HG03460 (cell line): ENCODE data around the gene TMEM243.
"Not testable (repeated sequence)": the region's sequence is repeated elsewhere in the genome, so short reads cannot be mapped to it uniquely, and the experiment has no call there.

Experiments
- ATAC-seq: cut with Tn5 transposase; IDR thresholded peaks from one replicate; pipeline ENCODE4 v1.9.1; 2021; ENCODE audit not compliant: unreplicated experiment

The TMEM243 gene

DNA sequence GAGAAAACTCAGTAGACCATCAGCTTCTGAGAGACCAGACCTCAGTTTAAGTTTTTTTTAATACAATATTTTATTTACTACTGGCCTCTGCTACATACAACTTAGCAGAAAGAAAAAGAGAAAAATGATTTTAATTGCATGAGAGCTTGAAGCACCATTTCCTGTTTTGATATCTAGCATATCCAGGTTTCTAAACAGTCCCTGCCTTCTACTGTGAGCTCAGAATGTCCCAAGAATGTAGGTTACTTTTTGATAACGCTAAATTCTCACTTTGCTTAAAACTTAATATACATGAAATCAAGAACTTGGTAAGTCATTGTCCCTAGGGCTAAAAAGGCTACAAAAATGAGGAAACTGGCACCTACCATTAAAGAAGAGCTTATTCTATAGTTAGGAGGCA, 7.0 kb downstream of the TMEM243 start:
- ATAC-seq, result no peak

- no peak for ATAC-seq
Measured at GRCh38 chr7:87210506-87210905, 9.0 kb downstream of the TMEM243 start.

DNA sequence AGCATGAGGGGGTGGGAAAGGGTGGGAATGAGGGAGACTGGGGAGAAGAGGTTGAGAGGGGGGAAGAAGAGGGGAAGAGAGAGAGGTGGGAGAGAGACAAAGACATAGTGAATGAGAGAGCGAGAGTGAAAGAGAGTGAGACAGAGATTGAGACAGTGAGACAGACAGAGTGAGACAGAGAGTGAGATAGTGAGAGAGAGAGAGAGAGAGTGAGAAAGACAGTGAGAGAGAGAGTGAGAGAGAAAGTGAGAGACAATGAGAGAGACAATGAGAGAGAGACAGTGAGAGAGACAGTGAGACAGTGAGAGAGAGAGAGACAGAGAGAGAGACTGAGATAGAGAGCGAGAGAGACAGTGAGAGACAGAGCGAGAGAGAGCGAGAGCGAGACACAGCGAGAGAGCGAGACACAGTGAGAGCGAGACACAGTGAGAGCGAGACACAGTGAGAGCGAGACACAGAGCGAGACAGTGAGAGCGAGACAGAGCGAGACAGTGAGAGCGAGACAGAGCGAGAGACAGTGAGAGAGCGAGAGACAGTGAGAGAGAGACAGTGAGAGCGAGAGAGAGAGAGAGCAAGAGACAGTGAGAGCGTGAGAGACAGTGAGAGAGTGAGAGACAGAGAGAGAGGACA, 10.1 kb downstream of the TMEM243 start:
- no peak for ATAC-seq

DNA sequence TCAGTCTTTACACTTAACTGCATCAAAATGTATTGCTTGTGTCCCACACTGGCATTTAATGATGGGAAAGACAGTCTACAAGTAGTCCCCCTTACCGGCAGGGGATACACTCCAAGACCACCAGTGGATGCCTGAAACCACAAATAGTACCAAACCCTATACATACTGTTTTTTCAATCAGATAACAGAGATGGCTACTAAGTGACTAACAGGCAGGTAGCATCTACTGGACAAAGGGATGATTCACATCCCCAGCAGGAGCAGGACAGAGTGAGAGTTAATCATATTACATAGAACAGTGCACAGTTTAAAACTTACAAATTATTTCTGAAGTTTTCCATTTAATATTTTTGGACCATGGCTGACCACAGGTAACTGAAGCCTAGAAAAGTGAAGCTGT, 13.2 kb downstream of the TMEM243 start:
- no peak for ATAC-seq

- not testable (repeated sequence) for ATAC-seq
Measured at GRCh38 chr7:87205701-87206100, 13.8 kb downstream of the TMEM243 start.

DNA sequence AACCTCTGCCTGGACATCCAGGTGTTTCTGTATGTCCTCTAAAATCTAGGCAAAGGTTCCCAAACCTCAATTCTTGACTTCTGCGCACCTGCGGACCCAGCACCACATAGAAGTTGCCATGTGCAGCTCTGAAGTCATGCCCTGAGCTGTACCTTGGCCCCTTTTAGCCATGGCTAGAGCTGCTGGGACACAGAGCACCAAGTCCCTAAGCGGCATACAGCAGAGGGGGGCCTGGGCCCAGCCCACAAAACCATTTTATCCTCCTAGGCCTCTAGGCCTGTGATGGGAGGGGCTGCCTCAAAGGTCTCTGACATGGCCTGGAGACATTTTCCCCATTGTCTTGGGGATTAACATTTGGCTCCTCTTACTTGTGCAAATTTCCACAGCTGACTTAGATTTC, 14.6 kb downstream of the TMEM243 start:
- no peak for ATAC-seq

DNA sequence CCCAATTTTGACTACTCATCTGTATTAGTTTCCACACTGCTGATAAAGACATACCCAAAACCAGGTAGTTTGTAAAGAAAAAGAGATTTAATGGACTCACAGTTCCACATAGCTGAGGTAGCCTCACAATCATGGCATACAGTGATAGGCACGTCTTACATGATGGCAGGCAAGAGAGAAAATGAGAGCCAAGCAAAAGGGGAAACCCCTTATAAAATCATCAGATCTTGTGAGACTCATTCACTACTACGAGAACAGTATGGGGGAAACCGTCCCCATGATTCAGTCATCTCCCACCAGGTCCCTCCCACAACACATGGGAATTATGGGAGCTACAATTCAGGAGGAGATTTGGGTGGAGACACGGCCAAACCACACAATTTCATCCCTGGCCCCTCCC, 15.6 kb downstream of the TMEM243 start:
- ATAC-seq, result not testable (repeated sequence)

- no peak for ATAC-seq
Measured at GRCh38 chr7:87202705-87203104, 16.8 kb downstream of the TMEM243 start.

DNA sequence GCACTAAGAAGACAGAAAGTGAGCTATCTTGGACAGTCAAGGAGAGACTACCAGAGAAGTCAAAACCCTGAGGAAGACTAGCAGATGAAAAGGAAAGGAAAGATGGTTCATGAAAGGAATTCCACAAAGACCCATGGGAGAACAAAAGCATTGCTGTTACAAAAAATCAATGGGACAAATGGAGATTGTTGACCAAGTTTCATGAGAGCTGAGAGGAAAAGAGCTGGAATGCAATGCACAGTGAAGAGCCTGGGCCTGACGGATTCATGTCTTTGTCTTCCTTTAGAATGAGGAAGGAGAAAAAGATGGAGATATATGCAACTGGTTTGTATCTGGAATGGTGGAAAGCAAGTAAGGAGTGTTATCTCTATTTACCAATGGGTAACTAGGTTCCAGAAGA, 17.3 kb downstream of the TMEM243 start:
- no peak for ATAC-seq

- ATAC-seq, result no peak
Measured at GRCh38 chr7:87199700-87200450, 19.7 kb downstream of the TMEM243 start.

DNA sequence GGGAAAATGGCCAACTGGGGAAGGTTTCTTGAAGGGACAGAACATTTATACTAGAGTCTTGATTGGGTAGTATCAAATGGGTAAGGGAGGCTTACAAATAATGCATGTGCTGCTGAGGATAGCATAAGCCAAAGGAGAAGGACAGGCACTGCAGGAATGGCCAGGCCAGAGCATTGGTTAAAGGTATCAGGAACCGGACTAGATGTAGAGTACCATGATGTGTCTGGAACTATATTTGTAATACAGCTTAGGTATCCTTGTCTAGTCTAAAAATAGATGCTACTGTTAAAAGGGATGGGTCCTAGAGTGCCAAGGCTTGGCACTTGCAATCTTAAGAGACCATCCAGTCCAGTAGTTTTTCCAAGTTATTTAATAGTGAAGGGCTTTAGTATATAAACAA, 20.3 kb downstream of the TMEM243 start:
- ATAC-seq, result no peak

GRCh38 chr7:87193912-87194311, 25.6 kb downstream of the TMEM243 start:
- ATAC-seq, result no peak

DNA sequence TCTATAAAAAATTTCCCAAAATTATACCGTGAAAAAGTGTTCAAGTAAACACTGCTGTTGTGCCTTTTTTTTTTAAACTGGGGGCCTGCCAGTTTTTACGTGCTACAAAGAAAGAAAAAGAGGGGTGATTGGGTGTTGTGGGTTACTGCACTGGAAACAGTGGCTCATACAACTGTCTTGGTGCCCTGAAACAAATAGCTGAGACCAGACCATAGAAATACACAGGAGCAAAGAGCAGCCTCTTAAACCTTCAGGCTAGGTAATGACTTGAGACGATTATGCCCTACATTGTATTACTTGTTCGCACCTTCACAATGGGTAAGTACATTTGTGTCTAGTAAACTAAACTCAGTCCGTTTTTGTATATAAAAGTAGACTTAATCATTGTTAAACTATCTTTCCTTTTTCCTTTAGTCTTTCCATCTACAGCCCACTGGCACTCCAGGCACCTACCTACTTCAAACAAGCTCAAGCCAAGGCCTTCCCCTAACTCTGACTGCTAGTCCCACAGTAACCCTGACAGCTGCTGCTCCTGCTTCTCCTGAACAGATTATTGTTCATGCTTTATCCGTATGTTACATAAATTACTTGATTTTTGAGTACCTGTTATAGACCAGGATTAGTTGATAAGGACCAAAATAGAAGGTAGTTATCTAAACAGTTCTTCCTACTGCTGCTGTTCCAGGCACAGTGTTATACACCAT, 26.6 kb downstream of the TMEM243 start:
- ATAC-seq, result no peak

- no peak for ATAC-seq
Measured at GRCh38 chr7:87190783-87191182, 28.7 kb downstream of the TMEM243 start.

DNA sequence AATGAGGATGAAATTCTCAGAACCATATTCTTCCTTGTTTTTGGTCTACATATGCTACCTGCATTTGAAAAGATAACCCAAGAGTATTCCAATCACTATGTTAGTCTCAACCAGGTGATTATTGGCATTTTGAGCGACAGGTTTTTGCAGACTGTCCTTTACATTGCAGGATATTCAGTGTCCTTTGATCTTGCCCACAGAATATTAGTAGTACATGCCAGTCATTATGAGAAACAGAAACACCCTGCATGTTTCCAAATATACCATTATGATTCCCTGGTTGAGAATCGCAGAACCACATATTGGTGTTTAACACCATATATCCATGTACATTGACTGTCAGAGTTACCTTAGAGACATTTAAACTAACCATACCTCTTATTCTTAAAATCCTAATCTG, 30.6 kb downstream of the TMEM243 start:
- no peak for ATAC-seq

- no peak for ATAC-seq
Measured at GRCh38 chr7:87187120-87187519, 32.4 kb downstream of the TMEM243 start.

DNA sequence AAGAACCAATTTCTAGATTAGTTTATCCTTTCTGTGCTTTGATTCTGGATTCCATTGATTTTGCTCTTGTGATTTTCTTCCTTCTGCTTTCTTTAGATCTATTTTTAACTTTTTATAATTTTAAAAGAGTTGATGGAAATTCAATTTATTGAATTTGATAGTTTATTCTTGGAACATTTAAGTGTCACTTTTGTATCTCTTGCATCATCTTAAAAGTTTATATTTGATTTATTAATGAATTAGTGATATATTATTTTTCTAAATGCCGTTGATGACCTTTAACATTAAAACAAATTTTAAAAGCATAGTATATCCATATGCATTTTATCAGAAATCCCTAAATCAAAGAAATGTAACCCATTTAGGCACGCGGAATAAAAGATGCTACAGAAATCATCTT, 40.4 kb downstream of the TMEM243 start:
- no peak for ATAC-seq

GRCh38 chr7:87178320-87178719, 41.2 kb downstream of the TMEM243 start:
- ATAC-seq, result no peak

GRCh38 chr7:87173471-87173870, 46.1 kb downstream of the TMEM243 start:
- ATAC-seq, result no peak

DNA sequence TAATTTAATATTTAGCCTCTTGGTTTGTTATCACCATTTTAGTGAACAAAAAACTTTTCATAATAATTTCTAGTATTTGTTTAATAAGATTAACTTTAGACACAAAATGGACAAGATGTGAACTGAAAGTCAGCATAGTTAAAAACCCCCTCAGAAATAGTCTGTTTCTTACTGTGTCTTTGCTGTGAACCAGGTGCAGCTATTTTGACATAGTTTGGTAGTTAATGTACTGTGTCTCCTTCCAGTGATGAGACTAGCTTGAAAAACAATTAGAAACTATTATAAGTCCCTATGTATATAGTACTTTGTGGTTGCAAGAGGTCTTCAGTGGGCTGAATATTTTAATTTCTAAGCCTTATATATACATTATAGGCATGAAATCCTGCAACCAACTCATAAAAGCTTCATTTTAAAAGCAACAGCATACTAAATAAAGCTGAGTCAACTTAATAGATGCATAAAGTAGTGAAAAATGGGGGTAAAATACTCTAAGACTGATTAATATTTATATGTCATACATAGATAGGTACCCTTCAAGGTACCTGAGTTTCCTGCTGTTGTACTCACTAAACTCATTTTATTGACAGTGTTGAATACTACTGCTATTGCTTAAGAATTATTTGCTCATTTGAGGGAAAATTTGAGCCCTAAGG, 48.1 kb downstream of the TMEM243 start:
- ATAC-seq, result no peak

GRCh38 chr7:87170828-87171227, 48.7 kb downstream of the TMEM243 start:
- no peak for ATAC-seq

GRCh38 chr7:87164433-87164832, 55.1 kb downstream of the TMEM243 start:
- no peak for ATAC-seq
